ENCODE measurements around the gene PC. TPM values are rescaled to one million over a fixed set of nuclear protein-coding genes. Genes with fewer than 3 reads are reported as not detected.

PC gene
- total and polyA plus RNA-seq, 9 of the 15 experiments (the other 6 are each of a cell fraction or from before 2014, with no cell fraction given): 0.94 to 38.0 (median 8.7) TPM

- peak; percentile 79 for TF ChIP-seq ESRRA (IDR thresholded peaks at IDR 0.05; ENCODE audit: borderline replicate concordance, low read depth)
- no peak for TF ChIP-seq ZNF589 (CRISPR knock-in tag; IDR thresholded peaks at IDR 0.05; ENCODE audit: low read depth)
- peak; percentile 91 for TF ChIP-seq MTA3 (IDR thresholded peaks at IDR 0.05; ENCODE audit: borderline replicate concordance)
- peak; percentile 93 for TF ChIP-seq ZFX (CRISPR knock-in tag; IDR thresholded peaks at IDR 0.05)
- no peak for TF ChIP-seq ZNF696 (CRISPR knock-in tag; conservative IDR thresholded peaks at IDR 0.05)
- TF ChIP-seq PREB (CRISPR knock-in tag; IDR thresholded peaks at IDR 0.05): no peak
- TF ChIP-seq KDM2B (CRISPR knock-in tag; IDR thresholded peaks at IDR 0.05): no peak
- no peak for TF ChIP-seq ZNF184 (CRISPR knock-in tag; IDR thresholded peaks at IDR 0.05)
- no peak for TF ChIP-seq PURB (CRISPR knock-in tag; IDR thresholded peaks at IDR 0.05; ENCODE audit: low read depth)
- TF ChIP-seq SNRNP70 (optimal IDR thresholded peaks at IDR 0.05; ENCODE audit: low read depth, low read length): no peak
- TF ChIP-seq BHLHE40 (IDR thresholded peaks at IDR 0.05; ENCODE audit: low read length): no peak
- no peak for TF ChIP-seq GTF3C2 (IDR thresholded peaks at IDR 0.05; ENCODE audit: borderline replicate concordance, extremely low read depth, insufficient read length)
- no peak for TF ChIP-seq FOXK2 (conservative IDR thresholded peaks at IDR 0.05 in 1 of 2, IDR thresholded peaks at IDR 0.05 in 1 of 2; ENCODE audit: low read depth in 2 of 2)
- TF ChIP-seq TBP (optimal IDR thresholded peaks at IDR 0.05; ENCODE audit: low read depth, low read length): peak; percentile 94
- peak; percentile 25; the same call in 1 of the 2 replicates for TF ChIP-seq TCF3 (CRISPR knock-in tag; IDR thresholded peaks at IDR 0.05)
- peak; percentile 95 to 99 (median 98) for TF ChIP-seq YY1 (IDR thresholded peaks at IDR 0.05; ENCODE audit: borderline replicate concordance in 1 of 3, control insufficient read depth in 1 of 3, extremely low read depth in 1 of 3, insufficient read depth in 3 of 3, insufficient read length in 1 of 3, insufficient replicate concordance in 2 of 3, low read depth in 1 of 3, low read length in 2 of 3)
- TF ChIP-seq C11orf30 (IDR thresholded peaks at IDR 0.05; ENCODE audit: low read depth): peak; percentile 87
- peak; percentile 14 for TF ChIP-seq DACH1 (IDR thresholded peaks at IDR 0.05; ENCODE audit: partially characterized antibody)
- peak; percentile 87 for TF ChIP-seq EP400 (IDR thresholded peaks at IDR 0.05)
- no peak; a peak in 1 of 3 replicates for TF ChIP-seq CBX3 (IDR thresholded peaks at IDR 0.05; ENCODE audit: borderline replicate concordance in 1 of 2, low read length in 2 of 2)
- TF ChIP-seq SAFB (IDR thresholded peaks at IDR 0.05; ENCODE audit: borderline replicate concordance, low read depth, low read length): peak; percentile 36; the same call in 1 of the 2 replicates
- 0 out of 4 replicates have a peak, but pooled peaks of 1 of the 2 experiments have one; percentile 15 for TF ChIP-seq KDM4B (IDR thresholded peaks at IDR 0.05; ENCODE audit: borderline replicate concordance in 2 of 2, low read depth in 1 of 2)
- TF ChIP-seq TBL1XR1 (IDR thresholded peaks at IDR 0.05; ENCODE audit: low read length in 2 of 2): peak; percentile 38 to 89; a peak in 3 of 4 replicates
These were observed 115.0 kb downstream of the PC start, which contains the start of gene RCE1 (continued) for GRCh38 chr11:66842896-66843775.
